GM18861 (cell line): ENCODE data around the gene TXN2.
"Not testable (repeated sequence)": the region's sequence is repeated elsewhere in the genome, so short reads cannot be mapped to it uniquely, and the experiment has no call there.

Source experiments
- ATAC-seq: cut with Tn5 transposase; IDR thresholded peaks from one replicate; pipeline ENCODE4 v1.9.1; 2021; ENCODE audit not compliant: unreplicated experiment

Gene TXN2, protein sequence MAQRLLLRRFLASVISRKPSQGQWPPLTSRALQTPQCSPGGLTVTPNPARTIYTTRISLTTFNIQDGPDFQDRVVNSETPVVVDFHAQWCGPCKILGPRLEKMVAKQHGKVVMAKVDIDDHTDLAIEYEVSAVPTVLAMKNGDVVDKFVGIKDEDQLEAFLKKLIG

DNA sequence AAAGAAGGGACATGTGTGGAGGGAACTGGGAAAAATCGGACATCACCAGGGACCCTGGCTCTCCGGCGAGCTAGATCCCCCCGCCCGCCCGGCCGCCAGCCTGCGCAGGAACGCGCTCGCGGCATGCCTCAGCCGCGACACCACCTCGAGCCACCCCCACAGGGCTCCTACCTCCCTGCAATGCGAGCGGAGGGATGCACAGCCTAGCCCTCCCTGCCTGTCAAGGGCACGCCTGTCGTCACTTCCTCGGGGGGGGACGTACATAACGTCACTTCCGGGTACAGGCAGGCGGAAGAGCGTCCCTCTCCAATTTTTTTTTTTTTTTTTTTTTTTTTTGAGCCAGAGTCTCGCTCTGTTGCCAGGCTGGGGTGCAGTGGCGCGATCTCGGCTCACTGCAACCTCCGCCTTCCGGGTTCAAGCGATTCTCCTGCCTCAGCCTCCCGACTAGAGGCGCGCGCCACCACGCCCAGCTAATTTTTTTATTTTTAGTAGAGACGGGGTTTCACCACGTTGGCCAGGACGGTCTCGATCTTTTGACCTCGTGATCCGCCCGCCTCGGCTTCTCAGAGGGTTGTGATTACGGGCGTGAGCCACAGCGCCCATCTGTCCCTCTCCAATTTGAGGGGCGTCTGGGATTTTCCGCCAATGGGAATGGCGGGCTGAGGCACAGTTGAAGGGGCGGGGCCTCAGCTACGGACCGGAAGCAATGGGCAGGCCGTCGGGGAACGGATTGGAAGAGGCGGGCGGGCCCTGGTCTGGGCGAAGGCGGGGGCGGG, at the start of gene TXN2:
Gene TXN2, minus strand, starts transcription at position 248 of the 776 bp plus-strand sequence. CDS start 803 bp downstream, outside the sequence.
- peak; percentile 68 for ATAC-seq

DNA sequence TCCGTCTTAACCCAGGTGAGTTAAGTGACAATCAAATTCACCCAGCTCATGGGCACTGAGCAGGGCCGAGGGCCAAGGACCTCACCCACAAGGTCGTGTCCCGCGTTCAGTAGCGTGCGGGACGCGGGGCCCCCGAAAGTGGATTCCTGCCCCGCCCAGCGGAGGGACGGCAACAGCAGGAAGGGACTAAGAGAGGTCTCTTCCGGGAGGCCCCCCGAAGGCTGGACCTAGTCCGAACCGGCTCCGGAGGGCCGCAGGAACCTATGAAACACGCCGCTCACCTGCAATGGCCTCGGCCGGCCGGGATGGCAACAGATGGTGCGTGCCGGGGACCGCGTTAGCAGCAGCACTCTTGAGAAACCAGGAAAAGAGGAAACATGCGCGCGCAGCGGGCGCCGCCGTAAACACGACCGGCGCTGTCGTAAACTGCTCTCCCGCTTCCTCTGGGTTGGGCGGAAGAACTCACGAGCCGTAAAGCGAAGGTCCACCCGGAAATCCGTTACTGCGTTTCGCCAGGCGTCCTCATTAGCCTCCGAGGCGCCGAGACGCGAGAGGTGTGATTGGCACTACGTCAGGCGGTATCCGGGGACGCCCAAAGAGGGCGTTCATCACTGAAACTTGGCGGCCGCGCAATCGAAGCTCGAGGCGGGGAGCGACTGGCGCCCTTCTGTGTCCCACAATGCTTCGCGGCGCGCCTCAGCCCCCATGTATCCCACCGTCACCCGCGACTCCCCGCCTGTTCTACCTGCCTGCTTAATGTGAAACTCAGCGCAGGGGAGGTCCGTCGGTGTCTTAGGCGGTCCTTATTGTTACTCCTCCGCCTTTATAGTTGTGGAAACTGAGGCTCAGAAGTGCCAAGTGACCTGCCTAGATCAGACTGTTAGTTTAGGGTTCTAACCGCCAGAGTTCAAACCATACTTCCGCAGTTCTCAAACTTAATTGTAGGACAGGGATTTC, 47.6 kb upstream of the TXN2 start, which contains the start of gene EIF3D:
Gene EIF3D, minus strand, starts transcription at position 372 of the 957 bp plus-strand sequence. CDS start 3,045 bp downstream, outside the sequence.
- peak; percentile 89 for ATAC-seq

DNA sequence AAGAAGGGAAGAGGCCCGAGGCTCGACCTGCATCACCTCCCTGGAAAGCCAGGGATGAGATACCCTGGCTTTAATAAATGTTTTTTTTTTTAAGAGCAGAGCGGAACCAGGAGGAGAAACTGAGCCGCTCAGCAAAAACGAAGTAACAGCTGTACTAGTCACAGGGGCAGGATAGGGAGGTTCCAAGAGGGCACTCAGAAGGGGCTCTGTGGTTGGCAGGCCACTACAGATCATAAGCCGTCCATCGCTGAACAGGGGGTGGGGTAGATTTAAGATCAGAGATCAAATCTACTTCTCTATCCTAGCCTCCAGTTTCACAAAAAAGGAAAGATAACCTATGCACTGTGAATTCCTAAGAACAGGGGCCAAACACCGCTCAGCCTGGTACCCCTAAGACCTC, 46.9 kb upstream of the TXN2 start:
- no peak for ATAC-seq

DNA sequence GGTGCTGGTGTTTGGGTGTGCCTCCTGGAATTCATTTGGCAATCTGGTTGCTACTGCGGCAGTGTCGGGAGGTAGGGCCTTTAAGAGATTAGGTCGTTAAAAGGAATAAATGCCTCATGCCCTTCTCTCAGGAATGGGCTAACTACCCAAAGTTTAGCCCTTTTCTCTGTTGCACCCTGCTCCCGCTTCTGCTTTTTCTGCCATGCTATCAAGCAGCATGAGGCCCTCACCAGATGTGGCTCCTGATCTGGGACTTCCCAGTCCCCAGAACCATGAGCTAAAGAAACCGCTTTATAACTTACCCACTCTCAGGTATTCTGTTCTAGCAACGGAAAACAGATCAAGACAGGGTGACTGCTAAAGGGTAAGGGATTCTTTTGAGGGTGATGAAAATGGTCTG, 41.2 kb upstream of the TXN2 start:
- ATAC-seq = no peak

DNA sequence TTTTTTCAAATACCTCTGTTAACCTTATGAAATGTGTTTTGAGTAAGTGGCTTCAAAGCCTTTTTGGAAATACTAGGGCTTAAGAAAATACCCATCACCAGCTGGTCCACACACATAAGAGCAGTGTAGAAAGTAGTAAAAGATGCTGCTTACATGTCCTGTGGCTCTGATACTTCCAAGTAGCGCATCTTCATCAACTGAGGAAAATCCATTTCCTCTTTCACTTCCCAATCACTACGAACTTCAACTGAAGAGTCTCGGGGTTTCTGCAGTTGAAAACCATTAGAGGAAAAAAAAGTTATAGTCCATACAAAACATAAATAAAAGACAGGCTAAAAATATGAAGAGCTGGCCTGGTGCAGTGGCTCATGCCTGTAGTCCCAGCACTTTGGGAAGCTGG, 39.0 kb upstream of the TXN2 start:
- no peak for ATAC-seq

DNA sequence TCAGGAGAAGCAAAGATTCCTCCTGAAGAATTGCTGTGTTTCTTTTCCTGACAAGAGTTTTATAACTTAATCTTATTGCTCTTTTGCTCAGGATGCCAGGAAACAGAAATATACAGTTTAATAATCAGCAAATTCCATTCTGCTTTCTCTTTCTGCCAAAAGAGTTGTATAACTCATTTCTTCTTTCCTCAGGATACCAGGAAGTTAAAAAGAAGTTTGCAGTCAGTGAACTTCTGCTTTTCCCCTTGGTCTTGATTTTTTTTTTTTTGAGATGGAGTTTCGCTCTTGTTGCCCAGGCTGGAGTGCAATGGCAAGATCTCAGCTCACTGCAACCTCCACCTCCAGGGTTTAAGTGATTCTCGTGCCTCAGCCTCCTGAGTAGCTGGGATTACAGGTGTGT, 38.5 kb upstream of the TXN2 start:
- not testable (repeated sequence) for ATAC-seq

DNA sequence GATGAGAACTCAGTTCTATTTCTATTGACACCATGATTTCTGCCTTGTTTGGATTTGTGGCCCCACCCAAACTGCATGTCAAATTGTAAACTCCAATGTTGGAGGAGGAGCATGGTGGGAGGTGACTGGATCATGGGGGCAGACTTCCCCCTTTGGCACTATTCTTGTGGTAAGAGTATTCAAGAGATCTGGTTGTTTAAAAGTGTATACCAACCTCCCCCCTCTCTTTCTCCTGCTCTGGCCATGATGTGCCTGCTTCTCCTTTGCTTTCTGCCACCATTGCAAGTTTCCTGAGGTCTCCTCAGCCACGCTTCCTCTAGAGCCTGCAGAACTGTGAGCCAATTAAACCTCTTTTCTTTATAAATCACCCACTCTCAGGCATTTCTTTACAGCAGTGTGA, 33.3 kb upstream of the TXN2 start:
- ATAC-seq = no peak

DNA sequence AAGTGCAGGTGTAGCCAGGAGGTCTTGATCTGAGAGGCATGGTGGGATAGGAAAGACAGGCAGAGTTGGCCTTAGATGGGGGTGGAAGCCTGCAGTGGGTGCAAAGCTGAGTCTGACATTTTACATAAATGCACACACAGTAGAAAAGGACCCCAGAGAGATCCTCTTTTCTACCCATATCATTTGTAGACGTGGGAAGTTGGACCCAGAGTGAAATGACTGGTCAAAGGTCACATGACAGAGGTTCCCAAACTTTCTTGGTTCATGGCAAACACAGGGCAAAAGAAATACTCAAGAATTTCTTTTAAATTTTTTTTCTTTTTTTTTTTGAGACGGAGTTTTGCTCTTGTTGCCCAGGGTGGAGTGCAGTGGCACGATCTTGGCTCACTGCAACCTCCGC, 31.6 kb upstream of the TXN2 start:
- ATAC-seq = no peak

DNA sequence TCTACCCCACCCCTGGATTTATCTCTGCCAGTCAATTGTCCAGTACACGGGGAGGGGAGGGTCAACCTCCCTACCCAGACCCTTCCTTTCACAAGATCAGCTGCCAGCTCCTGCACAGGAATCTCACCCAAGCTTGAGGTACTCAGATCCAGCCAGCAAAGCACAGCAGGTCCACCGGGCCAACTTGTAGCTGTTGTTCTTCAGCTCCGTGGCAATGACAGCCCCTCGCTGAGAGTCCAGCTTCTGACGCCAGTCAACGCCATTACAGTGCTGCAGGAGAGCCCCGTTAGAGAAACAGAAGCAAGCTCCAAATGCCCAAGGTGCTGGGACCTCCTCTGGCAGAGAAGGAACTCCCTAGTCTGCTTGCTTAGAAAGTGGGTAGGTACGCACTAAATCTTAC, 30.9 kb upstream of the TXN2 start:
- ATAC-seq = no peak

DNA sequence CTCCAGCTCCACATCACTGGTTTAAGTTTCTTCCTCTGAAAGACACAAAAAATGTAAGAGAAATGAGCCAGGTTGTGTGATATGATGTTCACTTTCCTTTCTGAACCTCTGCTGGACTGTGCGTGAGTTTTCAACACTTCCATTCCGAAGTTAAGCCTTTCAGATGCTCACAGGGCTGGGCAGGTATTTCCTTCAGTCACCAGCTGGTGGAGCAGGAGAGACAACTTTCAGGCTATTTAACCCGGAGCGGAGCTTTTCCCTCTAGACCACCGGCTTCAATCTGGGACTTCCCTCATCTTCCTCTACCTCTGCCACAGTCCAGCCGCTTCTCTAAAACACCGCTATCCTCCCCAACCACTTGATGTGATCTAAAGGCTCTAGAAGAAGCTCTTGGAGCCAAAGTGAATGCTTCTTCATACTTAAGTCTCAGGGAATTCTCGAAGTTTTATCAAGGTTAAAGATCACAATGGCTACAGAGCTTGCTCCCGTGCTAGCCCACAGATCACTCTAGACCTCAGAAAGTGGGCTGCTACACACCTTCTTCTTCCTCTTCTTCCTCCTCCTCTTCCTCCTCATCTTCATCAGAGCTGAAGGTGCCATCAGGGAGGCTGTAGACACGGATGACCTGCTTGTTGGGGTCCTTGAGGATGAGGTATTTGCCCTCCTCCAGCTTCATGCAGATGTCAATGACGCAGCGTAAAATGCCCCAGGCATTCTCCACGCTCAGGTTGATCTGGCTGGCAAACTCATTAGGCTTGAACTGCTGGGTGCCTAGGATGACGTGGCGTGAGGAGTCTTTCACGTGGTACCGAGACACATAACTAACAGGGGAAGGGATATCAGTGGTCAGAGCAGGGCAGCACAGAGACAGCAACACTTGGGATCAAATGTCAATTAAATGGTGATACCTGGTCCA, 29.8 kb upstream of the TXN2 start:
- ATAC-seq = no peak

DNA sequence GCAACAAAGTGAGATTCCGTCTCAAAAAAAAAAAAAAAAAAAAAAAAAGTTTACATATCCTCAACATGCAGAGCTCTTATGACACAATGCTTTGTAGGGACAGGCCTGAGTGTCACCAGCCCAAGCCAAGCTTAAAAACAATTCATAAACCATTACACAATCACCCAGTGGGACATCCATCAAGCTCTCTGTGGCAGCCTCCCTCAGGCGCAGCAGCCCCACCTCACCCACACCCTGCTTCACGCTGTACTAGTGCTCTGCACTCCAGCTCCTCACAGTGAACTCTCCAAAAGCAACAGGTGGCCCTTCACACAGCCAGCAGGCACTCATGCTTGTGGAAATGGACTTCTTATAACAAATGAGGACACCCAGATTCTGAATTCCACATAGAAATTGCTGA, 28.9 kb upstream of the TXN2 start:
- no peak for ATAC-seq

DNA sequence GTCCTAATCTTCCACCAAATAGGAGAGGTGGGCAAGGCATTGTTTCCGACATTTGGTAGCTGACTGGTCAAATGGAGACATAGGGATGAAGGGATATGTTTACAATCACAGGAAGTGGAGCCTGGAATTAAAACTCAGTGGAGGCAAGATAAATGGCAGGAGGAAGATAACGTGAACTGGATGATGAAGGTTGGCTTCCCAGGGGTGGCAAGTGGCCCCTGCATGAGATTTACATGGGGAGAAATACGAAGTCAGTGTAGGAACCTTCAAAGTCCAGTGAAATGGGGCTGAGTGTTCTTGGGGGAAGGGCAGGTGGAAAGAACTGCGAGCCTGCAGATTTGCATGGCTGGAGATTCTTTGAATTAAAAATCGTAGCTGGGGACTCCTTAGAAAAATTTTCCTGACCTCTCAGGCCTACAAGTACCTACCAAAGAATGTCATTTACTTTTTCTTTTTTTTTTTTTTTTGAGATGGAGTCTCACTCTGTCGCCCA, 26.1 kb upstream of the TXN2 start:
- ATAC-seq = no peak

DNA sequence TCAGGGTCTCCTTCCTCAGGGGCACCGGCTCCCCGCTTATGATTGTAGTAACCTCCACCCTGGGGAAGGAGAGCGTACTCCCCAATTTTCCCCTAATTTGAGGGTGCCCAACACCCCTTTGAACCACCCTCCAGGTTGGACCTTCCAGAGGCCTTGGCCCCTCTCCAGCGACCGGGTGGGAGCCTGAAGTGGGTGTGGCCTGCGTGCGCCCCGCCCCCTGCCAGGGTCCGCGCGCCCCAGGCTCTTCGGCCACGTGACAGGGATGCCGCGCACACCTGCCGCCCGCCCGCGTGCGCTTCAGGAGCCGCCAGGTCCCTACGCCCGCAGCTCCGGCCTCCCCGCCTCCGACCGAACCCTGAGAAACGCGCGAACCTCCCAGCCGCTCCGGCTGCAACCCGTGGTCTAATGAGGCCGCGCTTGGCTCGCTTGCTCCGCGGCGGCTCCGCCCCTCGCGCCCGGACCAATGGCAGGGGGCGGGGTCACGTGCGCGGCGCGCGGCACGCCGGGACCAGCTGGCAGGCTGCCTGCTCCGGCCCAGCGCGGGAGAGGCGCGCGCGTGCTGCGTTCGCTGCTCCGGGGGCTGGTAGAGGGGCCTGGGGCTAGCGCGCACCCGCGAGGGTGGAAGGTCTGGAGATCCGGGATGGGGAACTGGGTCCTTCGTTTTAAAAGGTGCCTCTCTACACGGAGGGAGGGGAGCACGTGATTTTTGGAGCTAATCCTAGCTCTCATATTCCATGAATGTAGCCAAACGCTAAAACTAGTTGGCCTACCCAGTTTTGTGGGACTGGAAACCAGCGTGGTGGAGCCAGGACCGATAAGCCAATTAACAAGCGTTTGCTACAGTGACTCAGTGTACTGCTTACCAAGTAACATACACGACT, 25.4 kb upstream of the TXN2 start, which contains the start of gene FOXRED2:
Gene FOXRED2, minus strand, starts transcription at position 404 of the 881 bp plus-strand sequence. CDS start 618 bp downstream, outside the sequence.
- ATAC-seq = peak; percentile 77

DNA sequence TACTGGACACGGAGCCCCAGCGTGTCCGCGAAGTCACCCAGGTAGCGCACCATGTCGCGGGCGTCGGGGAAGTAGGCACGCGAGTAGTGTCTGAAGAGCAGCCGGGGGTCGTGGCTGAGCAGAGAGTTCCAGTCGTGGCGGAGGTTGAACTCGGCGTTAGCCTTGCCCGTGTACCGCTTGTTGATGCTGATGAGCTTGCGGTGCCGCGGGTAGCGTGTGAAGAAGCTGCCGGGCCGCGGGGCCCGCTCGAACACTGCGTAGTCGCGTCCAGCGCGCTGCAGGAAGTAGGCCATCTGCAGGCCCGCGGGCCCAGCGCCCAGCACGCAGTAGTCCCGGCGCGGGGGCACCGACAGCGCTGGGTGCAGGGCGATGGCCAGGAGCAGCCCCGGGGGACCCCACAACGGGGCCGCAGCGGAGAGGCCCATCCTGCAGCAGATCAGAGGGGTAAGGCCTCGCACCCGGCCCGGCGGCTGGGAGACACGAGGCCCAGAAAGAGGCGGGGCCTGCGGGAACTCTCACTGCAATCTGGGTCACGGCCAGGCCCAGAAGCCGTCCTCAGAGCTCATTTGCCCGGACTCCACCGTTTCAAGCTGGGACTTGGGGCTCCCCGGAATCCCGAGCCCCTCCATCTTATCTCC, 24.7 kb upstream of the TXN2 start:
- ATAC-seq = no peak

DNA sequence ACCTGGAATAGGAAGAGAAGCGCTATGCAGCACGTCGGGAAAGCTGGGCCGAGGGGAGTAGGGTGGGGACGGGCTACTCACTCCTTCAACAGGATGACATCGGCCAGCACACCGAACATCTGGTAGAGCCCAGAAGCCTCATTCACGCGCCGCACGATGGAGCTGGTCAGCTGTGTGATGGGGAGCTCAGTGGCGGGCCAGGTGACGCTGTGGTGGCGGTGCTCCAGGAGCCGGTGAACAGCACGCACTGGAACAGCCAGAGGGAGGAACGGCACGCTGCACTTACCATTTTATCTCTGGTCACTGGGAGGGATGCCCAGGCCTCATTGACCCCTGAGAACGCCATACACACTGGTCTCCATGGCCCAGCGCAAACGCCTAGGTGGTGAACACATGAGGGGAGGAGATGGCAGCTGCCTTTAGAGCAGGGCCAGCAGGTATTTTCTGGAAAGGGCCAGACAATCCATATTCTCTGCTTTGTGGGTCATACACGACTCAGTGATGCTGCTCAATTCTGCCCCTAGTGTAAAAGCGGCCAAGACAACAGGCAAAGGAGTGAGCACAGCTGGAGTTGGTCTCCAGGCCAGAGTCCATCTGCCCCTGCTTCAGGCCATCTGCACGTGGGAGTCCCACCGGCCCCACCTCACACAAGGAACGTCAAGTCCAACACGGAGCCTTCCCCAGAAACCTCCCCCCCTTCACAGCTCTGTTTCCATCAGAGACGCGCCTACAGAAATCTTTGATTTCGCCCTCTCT, 16.6 kb upstream of the TXN2 start:
- no peak for ATAC-seq

DNA sequence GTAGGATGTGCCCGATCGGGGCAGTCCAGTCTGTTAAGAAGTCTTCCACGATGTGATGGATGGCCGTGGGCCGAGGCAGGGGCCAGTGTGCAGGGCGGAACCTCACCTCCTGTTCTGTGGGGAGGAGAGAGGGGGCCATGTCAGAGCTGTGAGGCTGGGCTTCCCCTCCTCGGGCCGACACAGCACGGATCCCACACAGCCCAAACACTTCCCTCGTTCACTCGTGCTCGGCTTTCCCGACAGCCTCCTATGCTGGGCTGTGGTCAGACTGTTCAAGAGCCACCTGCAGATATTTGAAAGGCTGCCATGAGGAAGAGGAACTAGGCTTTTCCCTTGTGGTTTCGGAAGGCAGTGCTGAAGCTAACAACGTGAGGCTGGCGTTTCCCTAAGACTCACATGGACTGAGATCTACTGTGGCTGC, 12.3 kb upstream of the TXN2 start:
- no peak for ATAC-seq

DNA sequence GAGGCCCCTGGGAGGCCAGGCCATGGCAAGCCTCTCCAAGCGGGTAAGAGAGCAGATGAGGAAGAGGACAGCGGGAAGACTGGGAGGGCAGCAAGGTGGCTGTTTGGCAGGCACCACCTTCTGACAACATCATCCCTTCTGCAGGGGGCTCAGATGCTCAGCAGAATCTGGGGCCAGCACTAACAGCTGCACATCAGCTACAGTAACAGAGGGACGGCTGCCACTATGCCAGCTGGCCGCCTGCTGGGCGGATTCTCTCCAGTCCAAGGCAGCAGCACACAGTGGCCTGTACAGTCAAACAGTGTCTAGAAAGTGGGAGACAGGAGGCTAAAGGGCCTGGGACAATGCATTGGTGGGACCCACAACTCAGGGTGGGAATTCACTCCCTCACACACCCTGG, 10.7 kb upstream of the TXN2 start:
- no peak for ATAC-seq

DNA sequence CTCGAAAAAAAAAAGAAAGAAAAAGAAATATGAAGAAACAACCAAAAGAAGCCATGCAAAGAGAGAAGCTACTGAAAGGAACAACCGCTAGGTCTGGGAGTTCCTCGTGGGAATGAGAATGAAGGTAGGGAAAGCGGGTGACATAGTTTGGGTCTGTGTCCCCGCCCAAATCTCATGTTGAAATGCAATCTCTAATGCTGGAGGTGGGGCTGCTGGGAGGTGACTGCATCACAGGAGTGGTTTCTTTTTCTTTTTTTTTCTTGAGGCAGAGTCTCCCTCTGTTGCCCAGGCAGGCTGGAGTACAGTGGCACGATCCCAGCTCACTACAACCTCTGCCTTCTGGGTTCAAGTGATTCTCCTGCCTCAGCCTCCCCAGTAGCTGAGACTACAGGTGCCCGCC, 9.7 kb upstream of the TXN2 start:
- ATAC-seq = no peak
